Neural crest cell (in vitro differentiated cells): ENCODE results near the gene DENND2D. TPM values are rescaled to one million over a fixed set of nuclear protein-coding genes. Genes with fewer than 3 reads are reported as not detected.

ENCODE experiments used
- DNase-seq: peaks from one replicate; pipeline ENCODE4 v3.0.0; 2021; ENCODE audit warnings: low read depth, mixed read lengths, low spot score
- H3K27ac Mint-ChIP-seq: one replicate; pipeline ENCODE4 v1.8.0; 2021; ENCODE audit warnings: mild to moderate bottlenecking, mixed read lengths; ENCODE audit not compliant: unreplicated experiment
- H3K27me3 Mint-ChIP-seq: 2 replicates; pipeline ENCODE4 v1.8.0; 2021; ENCODE audit warnings: low read depth, mild to moderate bottlenecking, mixed read lengths
- H3K36me3 Mint-ChIP-seq: 2 replicates; pipeline ENCODE4 v1.8.0; 2021; ENCODE audit warnings: low read depth, mild to moderate bottlenecking, mixed read lengths
- H3K4me1 Mint-ChIP-seq: 2 replicates; pipeline ENCODE4 v1.8.0; 2021; ENCODE audit warnings: mixed read lengths
- H3K4me3 Mint-ChIP-seq: one replicate; pipeline ENCODE4 v1.8.0; 2021; ENCODE audit warnings: mild to moderate bottlenecking, mixed read lengths
- H3K9me3 Mint-ChIP-seq: 2 replicates; pipeline ENCODE4 v1.8.0; 2021; ENCODE audit warnings: mixed read lengths
- CTCF ChIP-seq: fragments of 200-600 bp; sonication (generic); conservative IDR thresholded peaks from 2 replicates; pipeline ENCODE4 v1.5.0; 2021; ENCODE audit warnings: antibody characterized with exemption, mild to moderate bottlenecking
- total RNA-seq: library from RNA; stranded (reverse); gene quantifications from 2 replicates; pipeline ENCODE4 v1.2.1, GENCODE V29; 2021

The DENND2D gene
- total RNA-seq, 1 donor from 2014 or later, result not detected

- Mint-ChIP-seq H3K4me1 (no peaks in the 10 kb centered on the region), H3K4me3 (no peak overlapping the region)
These were observed 11.5 kb upstream of the DENND2D start for GRCh38 chr1:111211921-111212320.

GRCh38 chr1:111209622-111210021 is 9.2 kb upstream of the DENND2D start:
- H3K4me3 Mint-ChIP-seq, result no peak overlapping the region
- H3K4me1 Mint-ChIP-seq, result no peaks in the 10 kb centered on the region
- DNase-seq, result no peak
- no peaks in the 10 kb centered on the region for H3K36me3 Mint-ChIP-seq
- H3K9me3 Mint-ChIP-seq, result no peaks in the 10 kb centered on the region
- peaks cover 3% of the 10 kb centered on the region for H3K27me3 Mint-ChIP-seq
- TF ChIP-seq CTCF, result no peak
- no peak overlapping the region for H3K27ac Mint-ChIP-seq

More at GRCh38 chr1:111211921-111212320, 11.5 kb upstream of the DENND2D start:
- H3K9me3 Mint-ChIP-seq, result no peaks in the 10 kb centered on the region
- no peak for TF ChIP-seq CTCF
- no peak overlapping the region for H3K27ac Mint-ChIP-seq
- no peak for DNase-seq
- no peaks in the 10 kb centered on the region for H3K36me3 Mint-ChIP-seq
- H3K27me3 Mint-ChIP-seq, result no peaks in the 10 kb centered on the region

GRCh38 chr1:111208921-111209320 is 8.5 kb upstream of the DENND2D start:
- Mint-ChIP-seq H3K4me1 (no peaks in the 10 kb centered on the region), H3K27me3 (peaks cover 3% of the 10 kb centered on the region), H3K36me3 (no peaks in the 10 kb centered on the region), H3K9me3 (no peaks in the 10 kb centered on the region), H3K4me3 (no peak overlapping the region), H3K27ac (no peak overlapping the region)
- DNase-seq, result no peak
- TF ChIP-seq CTCF, result no peak

- TF ChIP-seq CTCF, result no peak
- H3K27ac Mint-ChIP-seq, result no peak overlapping the region
- no peaks in the 10 kb centered on the region for H3K36me3 Mint-ChIP-seq
- H3K9me3 Mint-ChIP-seq, result no peaks in the 10 kb centered on the region
- DNase-seq, result no peak
- no peak overlapping the region for H3K4me3 Mint-ChIP-seq
- H3K4me1 Mint-ChIP-seq, result peaks cover 4% of the 10 kb centered on the region
- H3K27me3 Mint-ChIP-seq, result peaks cover 3% of the 10 kb centered on the region
These were observed 5.2 kb upstream of the DENND2D start for GRCh38 chr1:111205714-111206050.

- peaks cover 4% of the 10 kb centered on the region for H3K4me1 Mint-ChIP-seq
- DNase-seq, result no peak
- no peaks in the 10 kb centered on the region for H3K9me3 Mint-ChIP-seq
- no peak overlapping the region for H3K27ac Mint-ChIP-seq
- TF ChIP-seq CTCF, result no peak
- H3K4me3 Mint-ChIP-seq, result no peak overlapping the region
- H3K36me3 Mint-ChIP-seq, result no peaks in the 10 kb centered on the region
- peaks cover 3% of the 10 kb centered on the region for H3K27me3 Mint-ChIP-seq
These were observed 4.7 kb upstream of the DENND2D start for GRCh38 chr1:111204983-111205713.
